Subcutaneous adipose tissue (tissue), 4 donors: ENCODE data around the gene ZNF687. TPM values are rescaled to one million over a fixed set of nuclear protein-coding genes. Genes with fewer than 3 reads are reported as not detected.

Experiments used
- total RNA-seq, 4 donors: library from RNA; depleted of rRNA; stranded (reverse); fragments of >200 nt; gene quantifications; one replicate each; pipeline ENCODE4 v1.1.0, GENCODE V29; 2016
- TF ChIP-seq, protein P1 (sequence below): fragments of 450-650 bp; IDR thresholded peaks from one replicate; pipeline ENCODE4 v1.5.1; 2016; ENCODE audit warnings: low read depth, mild to moderate bottlenecking, control low read depth, antibody characterized with exemption, moderate library complexity

ZNF687 gene
- total RNA-seq, 4 donors from 2014 or later: 7.8 to 19.8 (median 17.7) TPM

- TF ChIP-seq, protein P1, sequence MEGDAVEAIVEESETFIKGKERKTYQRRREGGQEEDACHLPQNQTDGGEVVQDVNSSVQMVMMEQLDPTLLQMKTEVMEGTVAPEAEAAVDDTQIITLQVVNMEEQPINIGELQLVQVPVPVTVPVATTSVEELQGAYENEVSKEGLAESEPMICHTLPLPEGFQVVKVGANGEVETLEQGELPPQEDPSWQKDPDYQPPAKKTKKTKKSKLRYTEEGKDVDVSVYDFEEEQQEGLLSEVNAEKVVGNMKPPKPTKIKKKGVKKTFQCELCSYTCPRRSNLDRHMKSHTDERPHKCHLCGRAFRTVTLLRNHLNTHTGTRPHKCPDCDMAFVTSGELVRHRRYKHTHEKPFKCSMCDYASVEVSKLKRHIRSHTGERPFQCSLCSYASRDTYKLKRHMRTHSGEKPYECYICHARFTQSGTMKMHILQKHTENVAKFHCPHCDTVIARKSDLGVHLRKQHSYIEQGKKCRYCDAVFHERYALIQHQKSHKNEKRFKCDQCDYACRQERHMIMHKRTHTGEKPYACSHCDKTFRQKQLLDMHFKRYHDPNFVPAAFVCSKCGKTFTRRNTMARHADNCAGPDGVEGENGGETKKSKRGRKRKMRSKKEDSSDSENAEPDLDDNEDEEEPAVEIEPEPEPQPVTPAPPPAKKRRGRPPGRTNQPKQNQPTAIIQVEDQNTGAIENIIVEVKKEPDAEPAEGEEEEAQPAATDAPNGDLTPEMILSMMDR: no peak
Observed at GRCh38 chr1:151286619-151287340, 4.7 kb downstream of the ZNF687 start.

GRCh38 chr1:151287341-151287699 is 5.2 kb downstream of the ZNF687 start:
- TF ChIP-seq, protein P1: no peak

DNA sequence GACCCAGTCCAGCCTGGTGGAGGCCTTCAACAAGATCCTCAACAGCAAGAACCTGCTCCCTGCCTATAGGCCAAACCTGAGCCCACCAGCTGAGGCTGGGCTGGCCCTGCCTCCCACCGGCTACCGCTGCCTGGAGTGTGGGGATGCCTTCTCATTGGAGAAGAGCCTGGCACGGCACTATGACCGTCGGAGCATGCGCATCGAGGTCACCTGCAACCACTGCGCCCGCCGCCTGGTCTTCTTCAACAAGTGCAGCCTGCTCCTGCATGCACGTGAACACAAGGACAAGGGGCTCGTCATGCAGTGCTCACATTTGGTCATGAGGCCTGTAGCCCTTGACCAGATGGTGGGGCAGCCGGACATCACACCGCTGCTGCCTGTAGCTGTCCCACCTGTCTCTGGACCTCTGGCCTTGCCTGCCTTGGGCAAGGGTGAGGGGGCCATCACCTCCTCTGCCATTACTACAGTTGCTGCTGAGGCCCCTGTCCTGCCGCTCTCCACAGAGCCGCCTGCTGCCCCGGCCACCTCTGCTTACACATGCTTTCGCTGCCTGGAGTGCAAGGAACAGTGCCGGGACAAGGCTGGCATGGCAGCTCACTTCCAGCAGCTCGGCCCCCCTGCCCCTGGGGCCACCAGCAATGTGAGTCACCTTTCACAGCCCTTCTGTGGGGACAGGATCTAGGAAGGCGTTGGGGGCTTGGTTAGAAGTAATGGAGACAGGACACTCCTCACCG is 5.8 kb downstream of the ZNF687 start:
- TF ChIP-seq, protein P1: no peak

DNA sequence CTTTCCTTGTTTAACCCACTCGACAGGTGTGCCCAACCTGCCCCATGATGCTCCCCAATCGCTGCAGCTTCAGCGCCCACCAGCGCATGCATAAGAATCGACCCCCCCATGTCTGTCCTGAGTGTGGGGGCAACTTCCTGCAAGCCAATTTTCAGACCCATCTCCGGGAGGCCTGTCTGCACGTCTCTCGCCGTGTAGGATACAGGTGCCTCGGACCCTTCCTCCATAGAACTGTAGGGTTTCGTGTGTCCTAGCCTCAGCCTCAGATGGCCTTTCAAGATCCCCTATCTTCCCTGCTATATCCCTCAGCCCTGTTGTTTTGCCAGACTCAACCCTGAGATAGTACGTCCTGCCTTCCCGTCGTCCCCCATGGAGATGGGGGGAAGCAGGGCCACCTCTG is 6.4 kb downstream of the ZNF687 start:
- TF ChIP-seq, protein P1: no peak

DNA sequence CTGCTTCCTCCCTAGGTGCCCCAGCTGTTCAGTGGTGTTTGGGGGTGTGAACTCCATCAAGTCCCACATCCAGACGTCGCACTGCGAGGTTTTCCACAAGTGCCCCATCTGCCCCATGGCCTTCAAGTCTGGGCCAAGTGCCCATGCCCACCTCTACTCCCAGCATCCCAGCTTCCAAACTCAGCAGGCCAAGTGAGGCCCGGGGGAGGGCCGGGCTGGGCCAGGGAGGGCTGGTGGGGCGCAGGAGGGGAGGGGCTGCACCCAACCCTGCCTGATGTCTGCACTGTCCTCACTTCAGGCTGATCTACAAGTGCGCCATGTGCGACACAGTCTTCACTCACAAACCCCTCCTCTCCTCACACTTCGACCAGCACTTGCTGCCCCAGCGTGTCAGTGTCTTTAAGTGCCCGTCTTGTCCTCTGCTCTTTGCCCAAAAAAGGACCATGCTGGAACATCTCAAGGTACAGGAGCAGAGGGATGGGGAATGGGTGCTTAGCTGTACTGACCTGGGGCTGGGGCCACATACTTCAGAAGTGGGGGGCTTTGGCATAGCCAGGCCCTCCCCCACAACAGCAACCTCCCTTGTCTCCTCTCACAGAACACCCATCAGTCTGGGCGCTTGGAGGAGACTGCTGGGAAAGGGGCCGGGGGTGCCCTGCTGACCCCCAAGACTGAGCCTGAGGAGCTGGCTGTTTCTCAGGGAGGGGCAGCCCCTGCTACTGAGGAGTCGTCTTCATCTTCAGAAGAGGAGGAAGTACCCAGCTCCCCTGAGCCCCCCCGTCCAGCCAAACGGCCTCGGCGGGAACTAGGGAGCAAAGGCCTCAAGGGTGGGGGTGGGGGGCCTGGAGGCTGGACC is 7.2 kb downstream of the ZNF687 start:
- TF ChIP-seq, protein P1: no peak

- TF ChIP-seq, protein P1: no peak
Observed at GRCh38 chr1:151289991-151290708, 8.1 kb downstream of the ZNF687 start.
